Progenitor cell of endocrine pancreas (in vitro differentiated cells): ENCODE results near the gene CPT1A. TPM values are rescaled to one million over a fixed set of nuclear protein-coding genes. Genes with fewer than 3 reads are reported as not detected.

Experiments used
- DNase-seq: peaks from one replicate; pipeline ENCODE4 v3.0.0; 2021; ENCODE audit warnings: low spot score; ENCODE audit not compliant: unreplicated experiment
- H3K27ac Mint-ChIP-seq: 2 replicates; pipeline ENCODE4 v1.8.0; 2021; ENCODE audit warnings: mild to moderate bottlenecking, moderate library complexity, mixed read lengths
- H3K27me3 Mint-ChIP-seq: 2 replicates; pipeline ENCODE4 v1.8.0; 2021; ENCODE audit warnings: mixed read lengths
- H3K36me3 Mint-ChIP-seq: 2 replicates; pipeline ENCODE4 v1.8.0; 2022; ENCODE audit warnings: mixed read lengths; ENCODE audit not compliant: insufficient read depth
- H3K4me1 Mint-ChIP-seq: 2 replicates; pipeline ENCODE4 v1.8.0; 2021; ENCODE audit warnings: low read depth, mixed read lengths
- H3K4me3 Mint-ChIP-seq: 2 replicates; pipeline ENCODE4 v1.8.0; 2021; ENCODE audit warnings: low read depth, mild to moderate bottlenecking, moderate library complexity, mixed read lengths
- H3K9me3 Mint-ChIP-seq: 2 replicates; pipeline ENCODE4 v1.8.0; 2021; ENCODE audit warnings: low read depth, mixed read lengths
- CTCF ChIP-seq: fragments of 200-600 bp; sonication (generic); IDR thresholded peaks from one replicate; pipeline ENCODE4 v1.5.0; 2021; ENCODE audit warnings: antibody characterized with exemption, mild to moderate bottlenecking; ENCODE audit not compliant: unreplicated experiment
- total RNA-seq: library from RNA; stranded (reverse); gene quantifications from 2 replicates; pipeline ENCODE4 v1.2.1, GENCODE V29; 2021

The CPT1A gene
- total RNA-seq, 1 donor from 2014 or later: 5.7 TPM

GRCh38 chr11:68751004-68751325, 90.8 kb downstream of the CPT1A start:
- no peaks in the 10 kb centered on the region for H3K9me3 Mint-ChIP-seq
- no peak overlapping the region for H3K27ac Mint-ChIP-seq
- peaks cover 2% of the 10 kb centered on the region for H3K27me3 Mint-ChIP-seq
- TF ChIP-seq CTCF: no peak
- H3K4me1 Mint-ChIP-seq: peaks cover 14% of the 10 kb centered on the region
- no peak for DNase-seq
- H3K4me3 Mint-ChIP-seq: peak overlapping the region; percentile 16
- peaks cover 9% of the 10 kb centered on the region for H3K36me3 Mint-ChIP-seq

- Mint-ChIP-seq H3K27ac (peak overlapping the region; percentile 94), H3K4me1 (peaks cover 14% of the 10 kb centered on the region)
- no peak for TF ChIP-seq CTCF
Observed at GRCh38 chr11:68750195-68751003, 91.3 kb downstream of the CPT1A start.

GRCh38 chr11:68749229-68750123, 92.2 kb downstream of the CPT1A start:
- peak overlapping the region; percentile 76 for H3K4me3 Mint-ChIP-seq
- peak overlapping the region; percentile 94 for H3K27ac Mint-ChIP-seq

More at GRCh38 chr11:68750195-68751003, 91.3 kb downstream of the CPT1A start:
- H3K9me3 Mint-ChIP-seq: no peaks in the 10 kb centered on the region
- DNase-seq: peak; percentile 60
- H3K27me3 Mint-ChIP-seq: peaks cover 2% of the 10 kb centered on the region
- H3K4me3 Mint-ChIP-seq: peak overlapping the region; percentile 76
- H3K36me3 Mint-ChIP-seq: peaks cover 12% of the 10 kb centered on the region

GRCh38 chr11:68748061-68748460, 93.7 kb downstream of the CPT1A start:
- Mint-ChIP-seq H3K36me3 (peaks cover 14% of the 10 kb centered on the region), H3K4me3 (no peak overlapping the region), H3K27me3 (peaks cover 2% of the 10 kb centered on the region), H3K27ac (no peak overlapping the region), H3K4me1 (peaks cover 10% of the 10 kb centered on the region), H3K9me3 (no peaks in the 10 kb centered on the region)
- DNase-seq: no peak
- no peak for TF ChIP-seq CTCF

More at GRCh38 chr11:68749229-68750123, 92.2 kb downstream of the CPT1A start:
- Mint-ChIP-seq H3K4me1 (peaks cover 10% of the 10 kb centered on the region), H3K36me3 (peaks cover 13% of the 10 kb centered on the region), H3K27me3 (peaks cover 2% of the 10 kb centered on the region), H3K9me3 (no peaks in the 10 kb centered on the region)
- no peak for TF ChIP-seq CTCF
- no peak for DNase-seq

- no peak overlapping the region for H3K27ac Mint-ChIP-seq
- H3K27me3 Mint-ChIP-seq: no peaks in the 10 kb centered on the region
- no peak overlapping the region for H3K4me3 Mint-ChIP-seq
- DNase-seq: no peak
- no peaks in the 10 kb centered on the region for H3K4me1 Mint-ChIP-seq
- TF ChIP-seq CTCF: no peak
- no peaks in the 10 kb centered on the region for H3K9me3 Mint-ChIP-seq
- H3K36me3 Mint-ChIP-seq: peaks cover 25% of the 10 kb centered on the region
Observed at GRCh38 chr11:68743539-68743938, 98.2 kb downstream of the CPT1A start.
